HPDE6-E6E7 (cell line): ENCODE data around the gene SMC6.

Experiments used
- DNase-seq: peaks from one replicate; pipeline ENCODE4 v3.0.0; 2011; ENCODE audit warnings: missing footprints; ENCODE audit errors: extremely low spot score

SMC6 gene, protein sequence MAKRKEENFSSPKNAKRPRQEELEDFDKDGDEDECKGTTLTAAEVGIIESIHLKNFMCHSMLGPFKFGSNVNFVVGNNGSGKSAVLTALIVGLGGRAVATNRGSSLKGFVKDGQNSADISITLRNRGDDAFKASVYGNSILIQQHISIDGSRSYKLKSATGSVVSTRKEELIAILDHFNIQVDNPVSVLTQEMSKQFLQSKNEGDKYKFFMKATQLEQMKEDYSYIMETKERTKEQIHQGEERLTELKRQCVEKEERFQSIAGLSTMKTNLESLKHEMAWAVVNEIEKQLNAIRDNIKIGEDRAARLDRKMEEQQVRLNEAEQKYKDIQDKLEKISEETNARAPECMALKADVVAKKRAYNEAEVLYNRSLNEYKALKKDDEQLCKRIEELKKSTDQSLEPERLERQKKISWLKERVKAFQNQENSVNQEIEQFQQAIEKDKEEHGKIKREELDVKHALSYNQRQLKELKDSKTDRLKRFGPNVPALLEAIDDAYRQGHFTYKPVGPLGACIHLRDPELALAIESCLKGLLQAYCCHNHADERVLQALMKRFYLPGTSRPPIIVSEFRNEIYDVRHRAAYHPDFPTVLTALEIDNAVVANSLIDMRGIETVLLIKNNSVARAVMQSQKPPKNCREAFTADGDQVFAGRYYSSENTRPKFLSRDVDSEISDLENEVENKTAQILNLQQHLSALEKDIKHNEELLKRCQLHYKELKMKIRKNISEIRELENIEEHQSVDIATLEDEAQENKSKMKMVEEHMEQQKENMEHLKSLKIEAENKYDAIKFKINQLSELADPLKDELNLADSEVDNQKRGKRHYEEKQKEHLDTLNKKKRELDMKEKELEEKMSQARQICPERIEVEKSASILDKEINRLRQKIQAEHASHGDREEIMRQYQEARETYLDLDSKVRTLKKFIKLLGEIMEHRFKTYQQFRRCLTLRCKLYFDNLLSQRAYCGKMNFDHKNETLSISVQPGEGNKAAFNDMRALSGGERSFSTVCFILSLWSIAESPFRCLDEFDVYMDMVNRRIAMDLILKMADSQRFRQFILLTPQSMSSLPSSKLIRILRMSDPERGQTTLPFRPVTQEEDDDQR

DNA sequence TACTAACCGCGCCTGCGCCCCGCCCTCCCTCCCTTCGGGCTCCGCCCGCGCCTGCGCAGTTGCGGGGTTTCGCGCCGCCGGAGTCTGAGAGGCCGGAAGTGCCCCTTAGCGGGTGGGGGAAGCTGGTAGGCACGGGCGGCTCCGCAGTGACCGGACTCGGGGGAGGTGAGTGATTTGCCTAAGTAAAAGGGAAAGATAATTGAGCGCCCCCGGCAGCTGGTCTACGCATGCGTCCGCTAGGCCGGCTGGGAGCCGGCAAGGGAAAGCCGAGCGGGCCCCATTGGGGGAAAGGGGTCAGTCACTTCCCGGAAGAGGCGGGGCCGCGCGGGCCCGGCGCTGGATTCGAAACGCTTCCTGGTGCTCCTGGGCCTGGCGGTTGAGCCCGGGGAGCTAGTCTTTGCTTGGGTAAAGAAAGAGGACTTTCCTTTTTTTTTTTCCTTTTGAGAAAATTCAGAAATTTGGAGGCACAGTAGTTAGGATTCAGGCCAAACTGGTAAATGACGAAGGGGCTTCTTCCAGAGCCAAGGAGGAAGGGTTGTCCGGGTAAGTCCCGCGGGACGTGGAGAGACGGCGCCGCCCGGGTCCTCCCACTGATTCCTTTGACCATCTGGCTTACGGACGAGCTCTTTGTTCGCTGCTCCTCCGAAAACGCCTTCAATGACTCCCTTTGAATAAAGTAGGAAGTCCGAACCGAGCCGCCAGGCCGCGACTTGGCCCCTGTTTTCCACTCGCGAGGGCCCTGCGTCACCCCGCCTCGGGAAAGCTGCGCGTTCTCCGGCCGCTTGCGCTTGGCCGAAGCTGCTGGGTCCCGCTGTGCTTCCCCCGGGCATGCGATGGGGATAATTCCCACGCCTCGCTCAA is at the start of gene SMC6, which contains the start of gene GEN1:
SMC6 (minus strand) TSS at position 8 of the 861 bp plus-strand sequence. CDS start 7,864 bp downstream, outside the sequence.
GEN1 (plus strand) TSS at position 336 of the 861 bp plus-strand sequence. CDS start 5,806 bp downstream, outside the sequence.
- peak; percentile 86 for DNase-seq

- DNase-seq: no peak
Measured at GRCh38 chr2:17800693-17801458, 47.3 kb upstream of the SMC6 start.

DNA sequence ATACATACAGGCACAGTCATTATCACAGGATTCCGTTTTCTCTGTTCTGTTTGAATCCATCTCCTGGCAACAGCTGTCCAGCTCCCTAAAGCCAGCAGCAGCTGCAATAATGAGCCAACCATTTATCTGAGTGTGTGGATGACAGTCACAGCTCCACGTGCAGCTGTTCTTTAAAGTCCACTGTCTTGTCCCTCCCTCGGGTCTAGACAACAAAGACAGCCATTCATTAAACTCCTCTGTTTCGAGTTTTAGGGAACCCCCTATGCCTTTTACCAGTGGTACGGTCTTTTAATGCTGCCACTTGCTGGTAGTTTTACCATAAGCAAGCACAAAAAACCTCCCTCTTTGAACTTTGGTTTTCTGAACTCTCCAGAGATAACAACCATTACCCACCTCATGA is 46.6 kb upstream of the SMC6 start:
- DNase-seq: no peak

DNA sequence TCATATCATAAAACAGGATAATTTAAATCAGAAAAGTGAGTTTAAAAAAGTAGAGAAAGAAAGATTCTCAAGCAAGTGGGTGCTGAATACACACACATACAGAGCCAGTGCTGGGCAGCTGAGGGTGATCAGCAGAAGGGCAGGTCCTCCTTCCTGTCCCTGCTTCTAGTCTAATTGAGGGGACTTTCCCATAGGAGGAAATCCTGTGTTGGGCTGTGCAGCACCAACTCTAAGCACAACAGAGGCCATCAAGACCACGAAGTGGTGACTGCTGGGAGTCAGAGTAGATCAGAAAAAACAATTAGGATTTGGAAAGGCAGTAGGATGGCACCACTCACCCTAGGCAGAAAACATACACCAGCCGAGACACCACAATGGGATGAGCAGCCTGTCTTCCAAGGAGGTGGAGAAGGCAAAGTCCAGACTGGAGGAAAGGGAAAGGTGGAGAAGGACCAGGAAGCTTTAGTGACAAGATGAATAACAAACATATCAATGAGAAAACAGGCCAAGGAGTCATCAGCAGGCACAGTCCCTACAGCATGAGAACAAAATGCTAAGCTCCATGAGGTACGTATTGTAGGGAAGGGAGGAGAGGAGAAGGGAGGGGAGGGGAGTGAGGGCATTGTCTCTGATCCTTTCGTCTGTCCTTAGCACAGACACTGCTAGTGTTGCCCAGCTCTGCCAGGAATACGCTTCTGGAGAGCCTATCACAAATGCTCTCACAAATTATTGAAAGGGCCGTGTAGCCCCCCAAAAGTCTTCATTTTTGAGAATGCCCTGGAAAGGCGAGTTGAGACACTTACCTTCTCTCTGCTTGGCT is 45.9 kb upstream of the SMC6 start:
- no peak for DNase-seq

- no peak for DNase-seq
Measured at GRCh38 chr2:17798338-17798737, 44.7 kb upstream of the SMC6 start.

DNA sequence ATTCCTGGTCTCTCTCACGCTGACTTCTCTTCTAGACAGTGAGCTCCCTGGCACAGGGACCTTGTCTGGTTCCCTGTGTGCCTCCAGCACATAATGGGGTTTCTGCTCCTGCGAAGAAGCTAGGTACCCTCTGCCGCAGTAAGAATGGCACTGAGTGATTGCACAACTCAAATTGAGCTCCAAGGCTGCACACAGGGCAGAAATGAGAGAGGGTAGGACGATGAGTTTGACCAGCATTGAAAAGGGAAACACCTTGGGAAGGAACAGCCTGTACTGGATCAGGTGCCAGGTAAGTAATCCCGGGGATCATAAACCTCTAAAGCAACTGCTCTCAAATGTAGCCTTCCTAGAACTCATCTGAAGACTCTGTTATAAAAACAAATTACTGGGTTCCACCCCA is 41.7 kb upstream of the SMC6 start:
- DNase-seq: no peak

- no peak for DNase-seq
Measured at GRCh38 chr2:17793803-17794354, 40.3 kb upstream of the SMC6 start.

- no peak for DNase-seq
Measured at GRCh38 chr2:17793296-17793695, 39.7 kb upstream of the SMC6 start.

DNA sequence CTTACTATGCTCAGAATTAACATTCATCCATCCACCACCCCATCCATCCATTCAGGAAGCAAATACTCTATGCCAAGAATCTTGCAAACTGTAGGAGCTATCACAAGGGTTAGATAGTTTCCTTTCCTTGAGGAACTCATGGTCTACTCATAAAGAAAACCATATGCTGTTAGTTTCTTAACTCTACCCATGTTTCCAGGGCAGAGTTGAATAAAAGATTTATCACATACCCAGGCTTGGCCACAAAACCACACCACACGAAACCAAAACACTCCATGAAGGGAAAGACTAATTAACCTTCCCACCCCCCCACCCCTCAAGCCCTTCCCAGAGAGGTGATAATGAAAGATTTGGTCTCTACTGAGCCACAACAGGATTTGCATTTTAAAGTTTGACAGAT is 38.9 kb upstream of the SMC6 start:
- DNase-seq: no peak

GRCh38 chr2:17791817-17792130 is 38.2 kb upstream of the SMC6 start:
- DNase-seq: no peak

GRCh38 chr2:17791121-17791816 is 37.7 kb upstream of the SMC6 start:
- DNase-seq: no peak

DNA sequence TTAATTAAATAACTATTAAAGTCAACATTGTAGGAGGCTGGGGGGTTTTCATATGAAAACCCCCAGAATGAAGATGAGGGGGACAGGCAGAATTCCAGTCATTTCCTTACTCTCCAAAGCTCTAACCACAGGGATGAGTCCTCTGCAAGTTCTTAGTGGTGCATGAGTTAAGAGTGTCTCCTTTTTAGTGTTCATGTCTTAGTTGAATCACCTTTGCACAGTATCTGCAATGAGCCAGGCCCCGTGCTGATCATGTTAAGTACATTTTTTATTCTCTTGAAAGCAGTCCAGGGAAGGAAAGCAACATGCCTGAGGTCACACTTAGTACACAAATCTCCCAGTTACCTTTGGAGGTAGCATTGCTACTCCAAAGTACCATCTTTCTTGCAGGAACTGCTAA is 36.9 kb upstream of the SMC6 start:
- DNase-seq: no peak

DNA sequence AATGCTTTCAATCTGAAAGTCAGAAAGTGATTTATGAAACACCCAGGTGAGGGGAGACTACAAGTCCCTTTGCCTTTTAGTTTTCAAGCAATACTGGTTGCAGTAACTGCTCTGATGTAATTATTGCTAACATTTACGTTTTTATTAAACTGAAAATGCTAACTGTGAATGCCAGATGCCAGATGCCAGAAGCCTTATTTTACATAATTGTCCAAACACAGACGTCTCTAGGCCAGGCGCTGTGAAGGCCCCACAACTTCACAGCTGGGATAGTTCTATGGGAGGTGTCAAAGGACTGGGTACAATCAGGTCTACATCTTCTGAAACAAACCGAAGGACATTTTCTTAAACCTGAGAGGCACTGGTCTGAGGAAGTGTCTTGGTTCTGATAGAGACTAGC is 35.2 kb upstream of the SMC6 start:
- no peak for DNase-seq

DNA sequence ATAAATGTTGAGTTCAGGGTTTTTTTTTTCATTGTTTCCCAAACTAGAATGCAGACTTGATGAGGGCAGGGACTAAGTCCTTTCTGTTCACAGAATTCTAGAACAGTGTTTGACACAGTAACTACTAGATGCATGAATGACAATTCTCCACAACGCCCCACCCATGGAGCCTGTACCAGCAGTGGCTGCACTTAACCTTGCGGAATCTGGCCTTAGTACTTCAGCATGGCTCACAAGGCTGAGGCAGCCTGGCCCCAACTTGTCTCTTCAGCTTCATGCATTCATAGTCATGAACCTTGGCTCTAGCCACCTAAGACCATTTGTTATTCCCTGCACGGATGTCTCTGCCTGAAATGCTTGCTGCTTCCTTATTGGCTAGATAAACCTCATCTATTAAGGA is 33.1 kb upstream of the SMC6 start:
- DNase-seq: no peak

GRCh38 chr2:17781482-17781881 is 27.9 kb upstream of the SMC6 start:
- DNase-seq: no peak

- DNase-seq: no peak
Measured at GRCh38 chr2:17780546-17780945, 26.9 kb upstream of the SMC6 start.

GRCh38 chr2:17772532-17772931 is 18.9 kb upstream of the SMC6 start:
- DNase-seq: no peak

DNA sequence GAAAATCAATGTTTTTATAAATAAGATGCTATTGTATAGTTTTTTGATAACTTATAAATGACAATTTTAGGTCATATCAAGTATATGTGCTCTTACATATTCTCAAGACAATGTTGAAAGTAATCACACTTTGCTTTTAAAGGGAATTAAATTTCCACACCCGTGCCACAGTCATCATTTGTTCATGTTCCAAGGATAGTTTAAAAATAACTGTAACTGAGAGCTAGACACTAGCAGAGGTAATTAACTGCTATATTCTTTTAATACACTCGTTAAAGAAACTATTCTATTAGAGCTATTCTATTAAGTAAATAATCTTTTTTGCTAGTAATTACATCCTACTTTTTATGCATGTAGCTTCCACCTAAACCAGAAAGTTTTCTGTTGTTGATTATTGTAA is 18.3 kb upstream of the SMC6 start:
- DNase-seq: no peak

DNA sequence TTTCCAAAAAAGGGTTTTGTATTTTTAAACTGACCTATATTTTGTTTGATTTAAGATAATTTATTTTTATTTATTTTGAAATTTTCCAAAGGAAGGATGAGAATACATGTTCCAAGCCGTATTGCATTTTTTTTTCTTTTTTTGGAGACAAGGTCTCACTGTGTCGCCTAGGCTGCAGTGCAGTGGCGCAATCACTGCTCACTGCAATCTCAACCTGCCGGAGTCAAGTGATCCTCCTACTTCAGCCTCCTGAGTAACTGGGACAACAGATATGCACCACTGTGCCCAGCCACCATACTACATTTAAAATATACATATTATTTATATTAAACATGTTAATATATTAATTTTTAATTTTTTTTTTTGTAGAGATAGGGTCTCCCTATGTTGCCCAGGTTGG is 15.3 kb upstream of the SMC6 start:
- no peak for DNase-seq
